ENCODE measurements around the gene SSTR3.

The SSTR3 gene

GRCh38 chr22:37214731-37215030, 2.4 kb upstream of the SSTR3 start:
- H3K27me3 ChIP-seq (ENCODE audit: low read depth), result 0 out of 2 replicates have a peak, but pooled peaks cover 3% of the 10 kb centered on the region
- in situ Hi-C loops (cut with MboI; ENCODE audit: low sequenced_read_pairs), result no loop called here
- no peak overlapping the region for H3K4me3 ChIP-seq
- no peak for DNase-seq (ENCODE audit: low spot score in 2 of 2)
- H3K4me1 ChIP-seq, result no peaks in the 10 kb centered on the region
- no peaks in the 10 kb centered on the region for H3K9me3 ChIP-seq
- H3K36me3 ChIP-seq (replicated peaks), result no peaks in the 10 kb centered on the region

DNA sequence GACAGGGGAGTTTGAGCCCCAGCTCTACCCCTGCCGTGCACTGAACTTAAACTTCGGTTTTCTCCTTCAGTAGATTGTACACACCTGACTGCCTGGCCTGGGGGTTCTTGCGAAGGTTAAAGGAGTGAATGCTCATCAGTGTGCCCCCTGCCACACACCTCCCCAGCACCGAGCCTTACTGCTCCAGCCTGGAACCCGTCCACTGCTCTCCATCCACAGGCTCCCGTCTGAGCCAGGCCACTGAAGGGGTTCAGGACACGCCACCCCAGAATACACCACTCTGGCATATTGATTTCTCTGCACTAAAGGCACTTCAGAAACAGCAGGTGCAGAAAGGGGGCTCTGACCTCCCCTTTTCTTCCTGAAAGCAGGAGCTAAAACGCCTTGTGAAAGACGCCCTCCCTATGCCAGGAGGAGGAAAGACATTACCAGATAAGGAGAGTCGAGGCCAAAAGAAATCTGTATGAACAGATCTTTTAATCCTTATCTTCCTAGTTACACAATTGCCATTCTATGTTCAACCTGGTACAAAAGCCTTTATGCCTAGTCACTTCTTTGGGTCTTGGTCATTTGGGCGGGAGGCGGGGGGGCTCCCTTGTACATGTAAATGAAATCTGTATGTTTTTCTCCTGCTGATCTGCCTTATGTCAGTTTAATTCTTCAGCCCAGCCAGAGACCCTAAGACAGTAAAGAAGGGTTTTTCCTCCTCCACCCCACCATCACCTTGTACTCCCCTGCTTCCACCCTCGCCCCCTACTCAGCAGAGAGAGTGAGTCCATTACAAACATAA, 1.9 kb upstream of the SSTR3 start:
- Histone ChIP-seq H3K9me3 (no peaks in the 10 kb centered on the region), H3K27me3 (ENCODE audit: low read depth) (0 out of 2 replicates have a peak, but pooled peaks cover 3% of the 10 kb centered on the region), H3K4me3 (no peak overlapping the region), H3K4me1 (no peaks in the 10 kb centered on the region), H3K36me3 (replicated peaks) (no peaks in the 10 kb centered on the region)
- DNase-seq (ENCODE audit: low spot score in 2 of 2), result no peak
- in situ Hi-C loops (cut with MboI; ENCODE audit: low sequenced_read_pairs), result no loop called here

DNA sequence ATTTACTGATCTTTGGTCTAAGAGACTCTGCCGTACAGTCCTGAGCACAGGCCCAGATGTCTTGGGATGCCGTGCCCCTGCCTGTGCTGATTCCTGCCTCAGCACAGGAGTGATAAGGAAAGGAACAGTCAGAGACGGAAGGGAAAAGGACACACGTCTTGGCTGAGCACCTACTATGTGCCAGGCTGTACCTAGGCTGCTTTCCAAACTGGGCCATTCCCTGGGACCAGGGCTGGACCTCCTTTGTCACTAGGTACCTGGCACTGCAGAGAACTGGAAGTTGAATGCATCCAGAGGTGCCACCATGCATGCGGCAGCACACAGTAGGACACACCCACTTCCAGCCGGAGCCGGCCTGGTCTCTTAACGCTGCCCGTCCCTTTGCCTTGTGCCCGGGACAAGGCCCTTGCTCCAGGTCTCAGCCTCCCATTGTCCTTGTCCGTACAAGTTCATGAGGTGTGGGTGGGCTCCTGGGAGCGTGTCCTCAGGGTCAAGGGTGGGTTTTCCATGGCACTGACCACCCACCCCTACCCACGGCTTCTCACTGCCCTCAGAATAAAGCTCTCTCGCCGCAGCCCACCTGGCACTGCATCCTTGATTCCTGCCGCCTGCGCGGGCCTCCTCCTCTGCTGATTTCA, 1.1 kb upstream of the SSTR3 start:
- Histone ChIP-seq H3K9me3 (no peaks in the 10 kb centered on the region), H3K4me1 (no peaks in the 10 kb centered on the region), H3K36me3 (replicated peaks) (no peaks in the 10 kb centered on the region), H3K4me3 (no peak overlapping the region), H3K27me3 (ENCODE audit: low read depth) (0 out of 2 replicates have a peak, but pooled peaks cover 3% of the 10 kb centered on the region)
- in situ Hi-C loops (cut with MboI; ENCODE audit: low sequenced_read_pairs), result no loop called here
- DNase-seq (ENCODE audit: low spot score in 2 of 2), result no peak

- Histone ChIP-seq H3K9me3 (no peaks in the 10 kb centered on the region), H3K4me3 (no peak overlapping the region), H3K27me3 (ENCODE audit: low read depth) (0 out of 2 replicates have a peak, but pooled peaks cover 3% of the 10 kb centered on the region), H3K4me1 (no peaks in the 10 kb centered on the region), H3K36me3 (replicated peaks) (no peaks in the 10 kb centered on the region)
- no peak for DNase-seq (ENCODE audit: low spot score in 2 of 2)
- in situ Hi-C loops (cut with MboI; ENCODE audit: low sequenced_read_pairs), result no loop called here
Observed at GRCh38 chr22:37211866-37212173, 457 bp downstream of the SSTR3 start.

- in situ Hi-C loops (cut with MboI; ENCODE audit: low sequenced_read_pairs), result no loop called here
- Histone ChIP-seq H3K36me3 (replicated peaks) (no peaks in the 10 kb centered on the region), H3K27me3 (ENCODE audit: low read depth) (0 out of 2 replicates have a peak, but pooled peaks cover 3% of the 10 kb centered on the region), H3K4me3 (no peak overlapping the region), H3K9me3 (no peaks in the 10 kb centered on the region), H3K4me1 (no peaks in the 10 kb centered on the region)
- no peak for DNase-seq (ENCODE audit: low spot score in 2 of 2)
Observed at GRCh38 chr22:37211075-37211865, 1.0 kb downstream of the SSTR3 start.

- in situ Hi-C loops (cut with MboI; ENCODE audit: low sequenced_read_pairs), result no loop called here
- Histone ChIP-seq H3K36me3 (replicated peaks) (no peaks in the 10 kb centered on the region), H3K9me3 (no peaks in the 10 kb centered on the region), H3K4me3 (no peak overlapping the region), H3K4me1 (no peaks in the 10 kb centered on the region), H3K27me3 (ENCODE audit: low read depth) (0 out of 2 replicates have a peak, but pooled peaks cover 3% of the 10 kb centered on the region)
- no peak for DNase-seq (ENCODE audit: low spot score in 2 of 2)
Observed at GRCh38 chr22:37210041-37210803, 2.1 kb downstream of the SSTR3 start.

- H3K9me3 ChIP-seq, result no peaks in the 10 kb centered on the region
- no peak overlapping the region for H3K4me3 ChIP-seq
- no peaks in the 10 kb centered on the region for H3K36me3 ChIP-seq (replicated peaks)
- in situ Hi-C loops (cut with MboI; ENCODE audit: low sequenced_read_pairs), result no loop called here
- DNase-seq (ENCODE audit: low spot score in 2 of 2), result no peak
- 0 out of 2 replicates have a peak, but pooled peaks cover 3% of the 10 kb centered on the region for H3K27me3 ChIP-seq (ENCODE audit: low read depth)
- H3K4me1 ChIP-seq, result no peaks in the 10 kb centered on the region
Observed at GRCh38 chr22:37209140-37209845, 3.0 kb downstream of the SSTR3 start.

DNA sequence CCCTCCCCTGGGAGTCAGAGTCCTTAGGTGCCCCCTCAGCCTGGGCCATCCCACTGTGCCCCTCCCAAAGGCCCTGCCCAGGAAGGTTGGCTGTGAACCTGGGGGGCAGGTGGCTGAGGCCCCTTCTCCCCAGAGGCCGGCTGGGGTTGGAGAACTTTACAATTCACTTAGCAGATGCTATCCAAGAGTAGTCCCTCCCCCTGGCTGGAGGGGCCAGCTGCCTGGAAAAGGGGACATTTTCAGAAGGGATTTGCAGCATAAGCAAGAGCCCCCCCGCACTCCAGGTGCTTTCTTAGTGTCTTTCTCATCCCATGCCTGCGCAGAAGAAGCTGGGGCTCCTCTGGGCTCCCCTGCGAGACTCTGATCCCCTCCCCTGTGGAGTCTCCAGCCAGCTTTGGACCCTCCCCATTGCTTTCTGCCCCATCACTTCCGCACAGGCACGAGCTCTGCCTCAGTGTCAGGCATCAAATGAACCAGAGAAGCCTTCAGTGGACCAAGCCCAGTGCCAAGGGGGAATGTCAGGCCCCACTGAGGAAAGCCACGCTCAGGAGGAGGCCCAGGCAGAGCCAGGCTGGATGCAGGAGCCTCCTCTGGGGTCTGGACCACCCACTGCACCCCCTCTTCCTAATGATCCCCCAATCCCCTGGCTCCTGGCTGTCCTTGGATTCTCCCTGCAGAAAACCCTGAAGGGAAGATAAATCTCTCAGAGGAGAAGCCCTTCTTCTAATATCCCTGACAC, 3.7 kb downstream of the SSTR3 start:
- H3K36me3 ChIP-seq (replicated peaks), result no peaks in the 10 kb centered on the region
- H3K4me3 ChIP-seq, result no peak overlapping the region
- DNase-seq (ENCODE audit: low spot score in 2 of 2), result no peak
- in situ Hi-C loops (cut with MboI; ENCODE audit: low sequenced_read_pairs), result no loop called here
- H3K9me3 ChIP-seq, result no peaks in the 10 kb centered on the region
- 0 out of 2 replicates have a peak, but pooled peaks cover 3% of the 10 kb centered on the region for H3K27me3 ChIP-seq (ENCODE audit: low read depth)
- no peaks in the 10 kb centered on the region for H3K4me1 ChIP-seq

DNA sequence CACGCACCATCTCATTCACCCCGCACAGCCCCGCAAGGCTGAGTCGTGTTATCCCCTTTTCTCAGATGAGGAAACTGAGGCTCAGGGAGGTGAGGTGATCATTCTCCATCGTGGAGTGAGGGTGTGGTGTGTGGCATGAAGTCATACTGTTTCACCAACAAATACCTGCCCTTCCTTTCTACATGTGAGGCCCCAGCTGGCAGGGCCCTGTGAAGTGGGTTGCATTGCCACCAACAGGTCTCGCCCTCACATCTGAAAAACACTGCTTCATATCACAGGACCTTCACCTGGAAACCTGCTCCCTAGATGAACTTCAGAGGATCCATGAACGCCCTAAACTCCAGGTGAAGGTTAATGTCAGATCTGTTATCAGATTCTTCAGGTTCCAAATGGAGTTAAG, 4.3 kb downstream of the SSTR3 start:
- in situ Hi-C loops (cut with MboI; ENCODE audit: low sequenced_read_pairs), result no loop called here
- Histone ChIP-seq H3K4me1 (no peaks in the 10 kb centered on the region), H3K36me3 (replicated peaks) (no peaks in the 10 kb centered on the region), H3K9me3 (no peaks in the 10 kb centered on the region), H3K27me3 (ENCODE audit: low read depth) (0 out of 2 replicates have a peak, but pooled peaks cover 3% of the 10 kb centered on the region), H3K4me3 (no peak overlapping the region)
- no peak for DNase-seq (ENCODE audit: low spot score in 2 of 2)

- in situ Hi-C loops (cut with MboI; ENCODE audit: low sequenced_read_pairs), result no loop called here
- Histone ChIP-seq H3K9me3 (no peaks in the 10 kb centered on the region), H3K4me1 (no peaks in the 10 kb centered on the region), H3K36me3 (replicated peaks) (no peaks in the 10 kb centered on the region), H3K4me3 (no peak overlapping the region), H3K27me3 (ENCODE audit: low read depth) (no peaks in the 10 kb centered on the region)
- DNase-seq (ENCODE audit: low spot score in 2 of 2), result no peak
Observed at GRCh38 chr22:37206841-37207821, 5.1 kb downstream of the SSTR3 start.

DNA sequence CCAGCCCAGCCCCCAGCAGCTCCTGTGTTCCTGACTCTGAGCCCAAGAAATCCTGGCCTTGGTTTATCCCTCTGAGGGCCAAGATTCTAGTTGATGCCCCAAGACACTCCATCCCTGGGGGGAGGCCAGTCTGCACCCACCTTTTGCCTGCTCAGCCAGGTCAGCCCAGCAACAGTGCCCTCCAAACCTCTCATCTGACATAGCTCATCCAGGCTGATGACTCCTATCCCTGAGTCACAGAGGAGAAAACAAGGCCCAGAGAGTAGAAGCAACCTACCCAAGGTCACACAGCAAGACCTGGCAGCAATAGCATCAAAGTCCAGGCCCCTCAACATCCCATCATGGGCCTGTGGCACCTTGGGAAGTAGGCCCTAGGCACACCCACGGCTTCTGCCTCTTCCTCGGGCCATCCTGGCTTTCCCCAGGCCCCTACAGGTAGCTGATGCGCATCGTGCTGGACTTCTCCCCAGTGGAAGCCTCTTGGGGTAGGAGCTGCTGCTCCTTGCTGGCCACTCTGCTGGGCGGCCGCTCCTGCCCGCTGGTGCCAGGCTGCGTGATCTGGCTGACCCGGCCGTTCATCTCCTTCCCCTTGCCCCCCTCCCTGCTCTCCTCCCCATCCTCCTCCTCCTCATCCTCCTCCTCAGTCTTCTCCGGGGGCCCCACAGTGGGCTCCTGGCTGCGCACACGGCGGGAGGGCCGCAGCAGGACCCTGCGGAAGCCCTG, 6.0 kb downstream of the SSTR3 start:
- H3K9me3 ChIP-seq, result no peaks in the 10 kb centered on the region
- no peaks in the 10 kb centered on the region for H3K36me3 ChIP-seq (replicated peaks)
- H3K4me3 ChIP-seq, result no peak overlapping the region
- in situ Hi-C loops (cut with MboI; ENCODE audit: low sequenced_read_pairs), result no loop called here
- H3K4me1 ChIP-seq, result no peaks in the 10 kb centered on the region
- no peaks in the 10 kb centered on the region for H3K27me3 ChIP-seq (ENCODE audit: low read depth)
- DNase-seq (ENCODE audit: low spot score in 2 of 2), result no peak
